ENCODE measurements around the gene CCDC120.

The CCDC120 gene

DNA sequence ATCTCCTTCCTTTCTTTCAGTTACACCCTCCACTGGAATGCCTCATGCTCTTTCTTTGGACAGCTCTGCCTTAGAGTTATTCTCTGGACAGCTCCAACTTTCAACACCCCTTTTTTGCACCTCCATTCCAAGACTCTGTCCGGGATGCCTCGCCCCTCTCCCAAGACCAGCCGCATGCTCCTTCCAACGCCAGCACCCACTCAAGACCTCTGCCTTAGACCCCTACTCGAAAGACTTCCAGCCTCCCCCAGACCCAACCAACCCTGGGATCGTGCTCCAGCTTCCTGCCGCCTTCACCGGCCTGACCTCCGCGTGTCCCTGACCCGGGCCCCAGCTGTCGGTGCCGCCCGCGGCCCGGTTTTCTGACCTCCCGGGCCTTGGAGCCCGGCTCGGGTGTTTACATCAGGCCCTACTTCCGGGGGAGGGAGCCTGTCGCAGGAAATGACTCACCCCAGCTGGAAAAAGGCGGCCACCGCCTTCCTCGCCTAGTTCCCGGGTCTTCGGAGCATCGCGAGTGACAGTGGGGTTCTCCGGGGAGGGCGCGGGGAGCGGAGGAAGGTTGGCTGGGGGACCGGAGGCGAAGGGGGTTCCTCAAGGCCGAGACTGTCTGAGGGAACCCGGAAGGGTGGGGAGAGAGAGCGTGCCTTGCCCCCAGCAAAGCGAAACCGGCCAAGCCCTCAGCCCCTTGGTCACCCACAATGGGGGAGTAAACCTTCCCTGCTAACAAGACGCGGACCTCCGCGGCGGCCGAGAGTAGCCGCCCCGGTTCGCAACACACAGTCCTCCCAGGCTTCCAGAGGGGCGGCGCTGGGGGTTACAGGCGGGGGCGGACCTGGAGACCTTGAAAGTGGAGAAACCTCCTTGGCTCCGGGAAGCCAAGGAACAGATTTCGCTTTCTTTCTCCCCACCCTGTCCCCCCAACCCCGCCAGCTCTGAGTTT is 21.0 kb downstream of the CCDC120 start, which contains the start of gene WDR45:
Gene WDR45 (minus strand): TSS at position 399 of the 940 bp plus-strand sequence. CDS start 1,792 bp downstream, outside the sequence.
- TF ChIP-seq SIN3A (IDR thresholded peaks at IDR 0.05; ENCODE audit: borderline replicate concordance, insufficient read depth, low read length): no peak
- TF ChIP-seq POLR2AphosphoS5 (IDR thresholded peaks at IDR 0.05; ENCODE audit: low read depth, low read length): peak; percentile 59; the same call in 1 of the 2 replicates

DNA sequence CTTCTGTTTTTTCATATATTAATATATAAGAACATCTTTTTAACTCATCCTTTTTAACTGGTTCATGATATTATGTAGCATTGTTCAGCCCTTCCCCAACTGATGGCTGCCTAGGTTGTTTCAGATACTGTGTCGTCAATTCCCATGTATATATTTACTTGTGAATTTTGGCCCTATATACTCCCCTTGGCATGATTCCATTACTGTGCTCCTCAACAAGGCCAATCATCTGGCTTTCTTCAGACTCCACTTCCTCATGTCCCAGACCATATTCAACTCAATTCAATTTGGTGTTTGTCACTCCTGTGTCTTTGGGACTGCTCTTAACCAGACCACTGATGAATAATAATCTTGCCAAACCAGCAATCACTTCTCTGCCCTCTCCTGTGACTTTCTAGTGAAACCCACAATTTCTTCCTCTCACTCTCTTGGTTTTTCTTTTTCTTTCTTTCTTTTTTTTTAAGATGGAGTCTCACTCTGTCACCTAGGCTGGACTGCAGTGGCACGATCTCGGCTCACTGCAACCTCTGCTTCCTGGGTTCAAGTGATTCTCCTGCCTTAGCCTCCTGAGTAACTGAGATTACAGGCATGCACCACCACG is 23.6 kb downstream of the CCDC120 start:
- TF ChIP-seq FOXP2 (optimal IDR thresholded peaks at IDR 0.05; ENCODE audit: borderline replicate concordance, extremely low read depth, extremely low read length, insufficient read depth) (no peak), POLR2AphosphoS5 (IDR thresholded peaks at IDR 0.05; ENCODE audit: low read depth, low read length) (no peak), SIN3A (IDR thresholded peaks at IDR 0.05; ENCODE audit: borderline replicate concordance, insufficient read depth, low read length) (no peak), TAF1 (IDR thresholded peaks at IDR 0.05; ENCODE audit: borderline replicate concordance, insufficient read depth, low read length) (no peak)
- TF ChIP-seq, protein P1, sequence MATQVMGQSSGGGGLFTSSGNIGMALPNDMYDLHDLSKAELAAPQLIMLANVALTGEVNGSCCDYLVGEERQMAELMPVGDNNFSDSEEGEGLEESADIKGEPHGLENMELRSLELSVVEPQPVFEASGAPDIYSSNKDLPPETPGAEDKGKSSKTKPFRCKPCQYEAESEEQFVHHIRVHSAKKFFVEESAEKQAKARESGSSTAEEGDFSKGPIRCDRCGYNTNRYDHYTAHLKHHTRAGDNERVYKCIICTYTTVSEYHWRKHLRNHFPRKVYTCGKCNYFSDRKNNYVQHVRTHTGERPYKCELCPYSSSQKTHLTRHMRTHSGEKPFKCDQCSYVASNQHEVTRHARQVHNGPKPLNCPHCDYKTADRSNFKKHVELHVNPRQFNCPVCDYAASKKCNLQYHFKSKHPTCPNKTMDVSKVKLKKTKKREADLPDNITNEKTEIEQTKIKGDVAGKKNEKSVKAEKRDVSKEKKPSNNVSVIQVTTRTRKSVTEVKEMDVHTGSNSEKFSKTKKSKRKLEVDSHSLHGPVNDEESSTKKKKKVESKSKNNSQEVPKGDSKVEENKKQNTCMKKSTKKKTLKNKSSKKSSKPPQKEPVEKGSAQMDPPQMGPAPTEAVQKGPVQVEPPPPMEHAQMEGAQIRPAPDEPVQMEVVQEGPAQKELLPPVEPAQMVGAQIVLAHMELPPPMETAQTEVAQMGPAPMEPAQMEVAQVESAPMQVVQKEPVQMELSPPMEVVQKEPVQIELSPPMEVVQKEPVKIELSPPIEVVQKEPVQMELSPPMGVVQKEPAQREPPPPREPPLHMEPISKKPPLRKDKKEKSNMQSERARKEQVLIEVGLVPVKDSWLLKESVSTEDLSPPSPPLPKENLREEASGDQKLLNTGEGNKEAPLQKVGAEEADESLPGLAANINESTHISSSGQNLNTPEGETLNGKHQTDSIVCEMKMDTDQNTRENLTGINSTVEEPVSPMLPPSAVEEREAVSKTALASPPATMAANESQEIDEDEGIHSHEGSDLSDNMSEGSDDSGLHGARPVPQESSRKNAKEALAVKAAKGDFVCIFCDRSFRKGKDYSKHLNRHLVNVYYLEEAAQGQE (IDR thresholded peaks at IDR 0.05; ENCODE audit: insufficient read depth in 1 of 2, low read depth in 2 of 2, low read length in 2 of 2): no peak

DNA sequence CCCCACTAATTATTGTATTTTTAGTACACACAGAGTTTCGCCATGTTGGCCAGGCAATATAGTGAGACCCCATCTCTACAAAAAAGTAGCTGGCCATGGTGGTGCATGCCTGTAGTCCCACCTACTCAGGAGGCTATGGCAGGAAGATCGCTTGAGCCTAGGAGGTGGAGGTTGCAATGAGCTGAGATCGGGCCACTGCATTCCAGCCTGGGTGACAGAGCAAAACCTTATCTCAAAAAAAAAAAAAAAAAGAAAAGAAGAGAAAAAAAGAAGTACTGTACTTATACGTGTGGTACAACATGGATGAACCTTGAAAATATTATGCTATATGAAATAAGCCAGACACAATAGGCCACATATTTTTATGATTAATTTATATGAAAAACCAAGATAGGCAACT is 30.8 kb downstream of the CCDC120 start:
- TF ChIP-seq POLR2AphosphoS5 (IDR thresholded peaks at IDR 0.05; ENCODE audit: low read depth, low read length): no peak
- TF ChIP-seq, protein P1 (IDR thresholded peaks at IDR 0.05; ENCODE audit: insufficient read depth in 1 of 2, low read depth in 2 of 2, low read length in 2 of 2): no peak
- TF ChIP-seq FOXP2 (optimal IDR thresholded peaks at IDR 0.05; ENCODE audit: borderline replicate concordance, extremely low read depth, extremely low read length, insufficient read depth): no peak
- no peak for TF ChIP-seq SIN3A (IDR thresholded peaks at IDR 0.05; ENCODE audit: borderline replicate concordance, insufficient read depth, low read length)
- no peak for TF ChIP-seq TAF1 (IDR thresholded peaks at IDR 0.05; ENCODE audit: borderline replicate concordance, insufficient read depth, low read length)

DNA sequence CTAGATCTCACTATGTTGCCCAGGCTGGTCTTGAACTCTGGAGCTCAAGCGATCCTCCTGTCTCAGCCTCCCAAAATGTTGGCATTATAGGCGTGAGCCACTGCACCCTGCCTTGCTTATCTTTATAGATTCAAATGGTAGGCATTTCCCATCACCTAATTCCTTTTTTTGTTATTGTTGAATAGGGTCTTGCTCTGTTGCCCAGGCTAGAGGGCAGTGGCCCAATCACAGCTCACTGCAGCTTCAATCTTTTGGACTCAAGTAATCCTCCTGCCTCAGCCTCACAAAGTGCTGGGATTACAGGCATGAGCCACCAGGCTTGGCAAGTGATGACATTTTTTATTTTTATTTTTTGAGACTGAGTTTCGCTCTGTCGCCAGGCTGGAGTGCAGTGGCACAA is 37.6 kb downstream of the CCDC120 start:
- TF ChIP-seq FOXP2 (optimal IDR thresholded peaks at IDR 0.05; ENCODE audit: borderline replicate concordance, extremely low read depth, extremely low read length, insufficient read depth): no peak
- TF ChIP-seq, protein P1 (IDR thresholded peaks at IDR 0.05; ENCODE audit: insufficient read depth in 1 of 2, low read depth in 2 of 2, low read length in 2 of 2): no peak
- TF ChIP-seq SIN3A (IDR thresholded peaks at IDR 0.05; ENCODE audit: borderline replicate concordance, insufficient read depth, low read length): no peak
- TF ChIP-seq POLR2AphosphoS5 (IDR thresholded peaks at IDR 0.05; ENCODE audit: low read depth, low read length): no peak
- TF ChIP-seq TAF1 (IDR thresholded peaks at IDR 0.05; ENCODE audit: borderline replicate concordance, insufficient read depth, low read length): no peak

DNA sequence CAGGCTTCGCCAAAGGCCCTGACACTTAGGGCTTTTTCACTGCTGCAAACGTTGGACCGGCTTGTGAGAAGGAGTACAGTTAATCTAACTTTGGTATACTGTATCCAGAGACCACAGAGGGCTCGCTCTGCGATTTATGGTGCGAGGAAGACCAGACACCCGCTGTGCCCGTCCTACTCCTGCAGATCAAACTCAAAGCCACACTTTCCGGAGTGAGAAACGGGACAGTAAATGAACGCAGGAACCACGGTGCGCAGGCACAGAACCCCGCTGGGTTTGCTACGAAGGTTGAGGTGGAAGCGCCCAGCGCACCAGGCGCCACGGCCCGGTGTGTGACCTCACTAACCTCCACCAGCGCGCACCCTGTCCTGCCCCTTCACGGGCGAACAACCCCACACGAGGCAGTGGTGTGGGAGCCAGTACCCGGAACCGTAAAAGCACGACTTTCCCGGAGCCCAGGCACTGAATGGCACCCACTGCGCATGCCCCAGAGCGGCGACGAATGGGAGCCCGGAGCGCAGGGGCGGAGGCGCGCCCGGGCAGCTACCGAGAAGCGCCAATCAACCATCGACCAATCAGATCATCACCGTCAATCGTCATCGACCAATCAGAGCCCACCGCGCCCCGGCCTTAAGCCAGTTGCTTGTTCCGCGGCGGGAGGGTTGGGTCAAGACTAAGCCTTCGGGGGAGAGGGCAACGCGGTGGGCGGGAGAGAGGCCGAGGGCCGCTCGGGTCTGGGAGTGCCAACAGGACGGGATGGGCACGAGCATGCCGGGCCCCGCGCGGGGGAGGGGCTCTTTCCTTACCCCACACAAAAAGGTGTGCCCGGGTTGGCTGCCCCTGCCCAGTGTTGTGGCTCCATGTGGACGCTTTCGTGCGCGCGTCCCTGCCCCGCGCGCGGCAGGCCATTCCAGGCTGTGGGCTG is 42.2 kb downstream of the CCDC120 start:
- peak; percentile 78; the same call in 1 of the 2 replicates for TF ChIP-seq TAF1 (IDR thresholded peaks at IDR 0.05; ENCODE audit: borderline replicate concordance, insufficient read depth, low read length)
- TF ChIP-seq, protein P1 (IDR thresholded peaks at IDR 0.05; ENCODE audit: insufficient read depth in 1 of 2, low read depth in 2 of 2, low read length in 2 of 2): no peak
- TF ChIP-seq POLR2AphosphoS5 (IDR thresholded peaks at IDR 0.05; ENCODE audit: low read depth, low read length): peak; percentile 85
